A549 (cell line): Measurements from ENCODE around the gene TRAK2. TPM values are rescaled to one million over a fixed set of nuclear protein-coding genes. Genes with fewer than 3 reads are reported as not detected.

ENCODE experiments used
- ATAC-seq, 2 experiments: fragments of 200-7000 bp in 1 of 2; fragments of >200 bp in 1 of 2; cut with Nextera tagmentation in 1 of 2; cut with Tn5 transposase in 1 of 2; 3 replicates each; pipeline versions ENCODE4 v1.8.0 to v1.9.1; 2018 to 2020; ENCODE audit warnings: mild to moderate bottlenecking in 1 of 2, moderate library complexity in 1 of 2
- CTCF ChIA-PET: fragments of 300-600 bp; sonication (Branson Sonifier 250); formaldehyde crosslinking; extraction: SDS; loops from one replicate; lab custom pipeline; 2021; ENCODE audit warnings: antibody characterized with exemption, inconsistent platforms; lab: Yijun Ruan, JAX
- POLR2A ChIA-PET: fragments of 350-600 bp; formaldehyde crosslinking; extraction: SDS; loops from one replicate; lab custom pipeline; 2021; ENCODE audit warnings: antibody characterized with exemption, inconsistent platforms; lab: Yijun Ruan, JAX
- DNase-seq, 2 experiments: peaks; one replicate each; pipeline versions ENCODE4 v3.0.0 to v3.0.0-alpha.2; 2011 to 2016; ENCODE audit warnings: low read depth in 1 of 2, low spot score in 1 of 2
- FAIRE-seq: peaks from 2 replicates; lab custom pipeline; 2011; peaks lifted over from hg19 to GRCh38; lab: Jason Lieb, UNC
- H3K27ac ChIP-seq, 2 experiments: fragments of >200 bp; sonication (Bioruptor Twin); formaldehyde crosslinking; 3 replicates each; pipeline ENCODE4 v1.5.1; 2016 to 2017
- H3K4me1 ChIP-seq: fragments of >200 bp; sonication (Bioruptor Twin); formaldehyde crosslinking; 3 replicates; pipeline ENCODE4 v1.6.1; 2016
- H3K4me2 ChIP-seq: fragments of >200 bp; sonication (Bioruptor Twin); formaldehyde crosslinking; 3 replicates; pipeline ENCODE4 v1.6.1; 2016
- H3K4me3 ChIP-seq: fragments of >200 bp; sonication (Bioruptor Twin); formaldehyde crosslinking; 3 replicates; pipeline ENCODE4 v1.5.1; 2016
- H3K9me3 ChIP-seq: fragments of >200 bp; sonication (Bioruptor Twin); formaldehyde crosslinking; 3 replicates; pipeline ENCODE4 v1.6.1; 2016
- BHLHE40 ChIP-seq: IDR thresholded peaks from 2 replicates; pipeline ENCODE4 v1.6.1; 2012; ENCODE audit warnings: low read depth, low read length, inconsistent platforms
- CBX2 ChIP-seq: fragments of 200-600 bp; sonication (generic); IDR thresholded peaks from 2 replicates; pipeline ENCODE4 v1.6.1; 2016; ENCODE audit warnings: low read depth, mild to moderate bottlenecking, borderline replicate concordance
- CBX8 ChIP-seq: fragments of 200-600 bp; sonication (generic); IDR thresholded peaks from 2 replicates; pipeline ENCODE4 v1.6.1; 2016
- CHD4 ChIP-seq: fragments of 200-600 bp; sonication (generic); IDR thresholded peaks from 2 replicates; pipeline ENCODE4 v1.6.1; 2016; ENCODE audit warnings: antibody characterized with exemption, mild to moderate bottlenecking, borderline replicate concordance
- E2F6 ChIP-seq: IDR thresholded peaks from 2 replicates; pipeline ENCODE4 v1.6.1; 2012; ENCODE audit warnings: low read depth, borderline replicate concordance
- EHF ChIP-seq: fragments of 250-450 bp; sonication (Bioruptor Pico); IDR thresholded peaks from 2 replicates; pipeline ENCODE4 v1.5.0; 2020; ENCODE audit warnings: mild to moderate bottlenecking
- FOSB ChIP-seq: fragments of 250-450 bp; sonication (Bioruptor Pico); IDR thresholded peaks from 2 replicates; pipeline ENCODE4 v1.5.0; 2020; ENCODE audit warnings: mild to moderate bottlenecking, moderate library complexity
- FOSL2 ChIP-seq, 2 experiments: fragments of 450-650 bp in 1 of 2; fragments of >200 bp in 1 of 2; sonication (Bioruptor Twin) in 1 of 2; formaldehyde crosslinking; IDR thresholded peaks; 2 replicates each; pipeline versions ENCODE4 v1.5.0 to v1.6.1; 2016 to 2020; ENCODE audit warnings: mild to moderate bottlenecking in 1 of 2, moderate library complexity in 1 of 2
- FOXS1 ChIP-seq: fragments of 250-450 bp; sonication (Bioruptor Pico); IDR thresholded peaks from 2 replicates; pipeline ENCODE4 v1.5.0; 2020; ENCODE audit warnings: mild to moderate bottlenecking, moderate library complexity
- HEYL ChIP-seq: fragments of 250-450 bp; sonication (Bioruptor Pico); IDR thresholded peaks from 2 replicates; pipeline ENCODE4 v1.8.0; 2021; ENCODE audit warnings: mild to moderate bottlenecking, moderate library complexity
- HMGXB4 ChIP-seq: fragments of 250-450 bp; sonication (Bioruptor Pico); IDR thresholded peaks from 2 replicates; pipeline ENCODE4 v1.5.0; 2021; ENCODE audit warnings: mild to moderate bottlenecking, moderate library complexity, borderline replicate concordance
- JUN ChIP-seq, 2 experiments: fragments of >200 bp; sonication (Bioruptor Twin); formaldehyde crosslinking; IDR thresholded peaks; 2 replicates in 1 of 2; 3 replicates in 1 of 2; pipeline ENCODE4 v1.6.1; 2016 to 2017
- KDM5A ChIP-seq: fragments of 200-600 bp; sonication (generic); IDR thresholded peaks from 2 replicates; pipeline ENCODE4 v1.6.1; 2016; ENCODE audit warnings: antibody characterized with exemption, mild to moderate bottlenecking
- NFE2L2 ChIP-seq: fragments of 150-350 bp; conservative IDR thresholded peaks from 2 replicates; pipeline ENCODE4 v1.6.1; 2014; ENCODE audit warnings: low read length
- PHF8 ChIP-seq: fragments of 200-600 bp; sonication (generic); IDR thresholded peaks from 2 replicates; pipeline ENCODE4 v1.6.1; 2016; ENCODE audit warnings: low read depth, mild to moderate bottlenecking, antibody characterized with exemption, moderate library complexity, borderline replicate concordance
- RARB ChIP-seq: fragments of 250-450 bp; sonication (Bioruptor Pico); IDR thresholded peaks from 2 replicates; pipeline ENCODE4 v1.8.0; 2021; ENCODE audit warnings: mild to moderate bottlenecking, moderate library complexity
- RFX5 ChIP-seq: fragments of 450-650 bp; IDR thresholded peaks from 2 replicates; pipeline ENCODE4 v1.7.1; 2014; ENCODE audit warnings: antibody characterized with exemption, mild to moderate bottlenecking, moderate library complexity
- SMC3 ChIP-seq: fragments of >200 bp; sonication (Bioruptor Twin); formaldehyde crosslinking; IDR thresholded peaks from 3 replicates; pipeline ENCODE4 v1.6.1; 2018; ENCODE audit warnings: inconsistent platforms
- SREBF2 ChIP-seq: fragments of 450-650 bp; IDR thresholded peaks from 2 replicates; pipeline ENCODE4 v1.6.1; 2014; ENCODE audit warnings: mild to moderate bottlenecking, moderate library complexity
- TFCP2L1 ChIP-seq: fragments of 250-450 bp; sonication (Bioruptor Pico); IDR thresholded peaks from 2 replicates; pipeline ENCODE4 v1.5.0; 2021; ENCODE audit warnings: mild to moderate bottlenecking
- TP53 ChIP-seq: fragments of 250-450 bp; sonication (Bioruptor Pico); IDR thresholded peaks from 2 replicates; pipeline ENCODE4 v1.5.0; 2021; ENCODE audit warnings: mild to moderate bottlenecking, moderate library complexity
- ZC3H11A ChIP-seq: fragments of 450-650 bp; IDR thresholded peaks from 2 replicates; pipeline ENCODE4 v1.6.1; 2014; ENCODE audit warnings: antibody characterized with exemption, mild to moderate bottlenecking
- ZSCAN20 ChIP-seq: fragments of 250-450 bp; sonication (Bioruptor Pico); IDR thresholded peaks from 2 replicates; pipeline ENCODE4 v1.8.0; 2022; ENCODE audit warnings: mild to moderate bottlenecking, moderate library complexity
- WGBS: methylation state at CpG from one replicate; pipeline ENCODE4 v1.1.6; 2017; ENCODE audit errors: missing lambda C conversion rate; 5-methylcytosine and 5-hydroxymethylcytosine counted together
- polyA plus RNA-seq, 4 experiments: library from polyadenylated mRNA; depleted of rRNA in 3 of 4; stranded (reverse); fragments of >200 nt; fragmentation: RNase III in 1 of 4; extraction: RNeasy Plus Mini Kit Qiagen cat#74134 plus additional on column Dnase treatment in 1 of 4; gene quantifications; 2 replicates in 3 of 4; 3 replicates in 1 of 4; pipeline ENCODE4 v1.2.3, GENCODE V29; 2011 to 2017

The TRAK2 gene
- polyA plus RNA-seq, 2 of the 4 experiments (the other 2 are of a cell fraction): 10.2 to 22.4 TPM

- TF ChIP-seq SMC3 (no peak), KDM5A (no peak), E2F6 (no peak), CHD4 (no peak), SREBF2 (no peak), JUN (IDR thresholded peaks at IDR 0.05) (no peak)
Measured at GRCh38 chr2:201500534-201500933, 49.3 kb upstream of the TRAK2 start (continued).

GRCh38 chr2:201496785-201497184 lies 45.5 kb upstream of the TRAK2 start:
- ATAC-seq (no peak), DNase-seq (no peak), FAIRE-seq (no peak)
- Histone ChIP-seq H3K4me1 (no peaks in the 10 kb centered on the region), H3K27ac (no peak overlapping the region), H3K9me3 (no peaks in the 10 kb centered on the region), H3K4me2 (no peak overlapping the region), H3K4me3 (no peak overlapping the region)
- CTCF ChIA-PET: no interaction called here
- POLR2A ChIA-PET: no interaction called here
- TF ChIP-seq FOSB (CRISPR knock-in tag) (no peak), EHF (CRISPR knock-in tag) (no peak), ZSCAN20 (CRISPR knock-in tag) (no peak), TP53 (CRISPR knock-in tag) (no peak), RARB (CRISPR knock-in tag) (no peak), PHF8 (no peak), CBX8 (no peak), E2F6 (no peak), CBX2 (no peak), BHLHE40 (no peak), FOSL2 (IDR thresholded peaks at IDR 0.05) (no peak), FOSL2 (CRISPR knock-in tag; IDR thresholded peaks at IDR 0.05) (no peak), HMGXB4 (CRISPR knock-in tag) (no peak), TFCP2L1 (CRISPR knock-in tag) (no peak), NFE2L2 (no peak), RFX5 (no peak), CHD4 (no peak), FOXS1 (CRISPR knock-in tag) (no peak), HEYL (CRISPR knock-in tag) (no peak)
- 21% methylated on average over 1 of the region's 1 CpG for WGBS

GRCh38 chr2:201490291-201490690 lies 39.0 kb upstream of the TRAK2 start:
- FAIRE-seq (no peak), ATAC-seq (no peak), DNase-seq (no peak)
- ChIA-PET POLR2A (no interaction called here), CTCF (interaction anchor here (1.0 kb wide), 1 partner anchor 30 kb away, joined by 4 read pairs; no protein-coding TSS in a partner anchor)
- 67% methylated on average over 4 of the region's 4 CpGs for WGBS
- no peaks in the 10 kb centered on the region for H3K9me3 ChIP-seq
- no peak overlapping the region for H3K4me2 ChIP-seq
- H3K27ac ChIP-seq: no peak overlapping the region
- TF ChIP-seq ZC3H11A (no peak), TFCP2L1 (CRISPR knock-in tag) (no peak), TP53 (CRISPR knock-in tag) (no peak)
- no peaks in the 10 kb centered on the region for H3K4me1 ChIP-seq
- no peak overlapping the region for H3K4me3 ChIP-seq
